Stimulated activated CD4-positive, alpha-beta T cell treated with anti-CD3 and anti-CD28 coated beads, TNF-alpha, amount 100 ng/mL, for 4 hours (primary cell): Measurements from ENCODE around the gene GPR180.
"Not testable (repeated sequence)": the region's sequence is repeated elsewhere in the genome, so short reads cannot be mapped to it uniquely, and the experiment has no call there.

Experiments used
- DNase-seq, 3 experiments: peaks; one replicate each; pipeline ENCODE4 v3.0.0-alpha.2; 2020; ENCODE audit warnings: low read depth in 3 of 3

Gene GPR180

GRCh38 chr13:94596575-94596971 is 5.1 kb upstream of the GPR180 start:
- DNase-seq, result no peak

- no peak for DNase-seq
Observed at GRCh38 chr13:94598281-94598680, 3.4 kb upstream of the GPR180 start.

- DNase-seq, result no peak
Observed at GRCh38 chr13:94599877-94600276, 1.8 kb upstream of the GPR180 start.

- DNase-seq, result no peak
Observed at GRCh38 chr13:94602467-94602866, 810 bp downstream of the GPR180 start.

GRCh38 chr13:94607056-94607455 is 5.4 kb downstream of the GPR180 start:
- no peak for DNase-seq

- DNase-seq, result no peak
Observed at GRCh38 chr13:94607939-94608338, 6.3 kb downstream of the GPR180 start.

- no peak for DNase-seq
Observed at GRCh38 chr13:94608586-94608985, 6.9 kb downstream of the GPR180 start.

GRCh38 chr13:94609196-94609595 is 7.5 kb downstream of the GPR180 start:
- DNase-seq, result no peak

GRCh38 chr13:94610475-94610874 is 8.8 kb downstream of the GPR180 start:
- no peak for DNase-seq

- no peak for DNase-seq
Observed at GRCh38 chr13:94612050-94612449, 10.4 kb downstream of the GPR180 start.

GRCh38 chr13:94613051-94613450 is 11.4 kb downstream of the GPR180 start:
- no peak for DNase-seq

- no peak for DNase-seq
Observed at GRCh38 chr13:94617389-94618000, 15.8 kb downstream of the GPR180 start.

GRCh38 chr13:94620286-94620896 is 18.7 kb downstream of the GPR180 start:
- no peak for DNase-seq

- no peak for DNase-seq
Observed at GRCh38 chr13:94622344-94622743, 20.7 kb downstream of the GPR180 start.

- no peak for DNase-seq
Observed at GRCh38 chr13:94623316-94623715, 21.7 kb downstream of the GPR180 start.

- no peak for DNase-seq
Observed at GRCh38 chr13:94630858-94631257, 29.2 kb downstream of the GPR180 start.

GRCh38 chr13:94632226-94632980 is 30.7 kb downstream of the GPR180 start:
- no peak for DNase-seq

- DNase-seq, result not testable (repeated sequence)
Observed at GRCh38 chr13:94636096-94636495, 34.4 kb downstream of the GPR180 start.

- DNase-seq, result no peak
Observed at GRCh38 chr13:94636942-94637578, 35.4 kb downstream of the GPR180 start.

GRCh38 chr13:94637677-94638076 is 36.0 kb downstream of the GPR180 start:
- not testable (repeated sequence) for DNase-seq

GRCh38 chr13:94640721-94641120 is 39.1 kb downstream of the GPR180 start:
- no peak for DNase-seq

GRCh38 chr13:94641409-94641941 is 39.8 kb downstream of the GPR180 start:
- DNase-seq, result no peak
